GM21360 (cell line): ENCODE data around the gene TBXAS1.

Experiments used
- ATAC-seq: cut with Tn5 transposase; IDR thresholded peaks from one replicate; pipeline ENCODE4 v1.9.1; 2021; ENCODE audit warnings: mild to moderate bottlenecking, moderate library complexity; ENCODE audit not compliant: unreplicated experiment

TBXAS1 gene

DNA sequence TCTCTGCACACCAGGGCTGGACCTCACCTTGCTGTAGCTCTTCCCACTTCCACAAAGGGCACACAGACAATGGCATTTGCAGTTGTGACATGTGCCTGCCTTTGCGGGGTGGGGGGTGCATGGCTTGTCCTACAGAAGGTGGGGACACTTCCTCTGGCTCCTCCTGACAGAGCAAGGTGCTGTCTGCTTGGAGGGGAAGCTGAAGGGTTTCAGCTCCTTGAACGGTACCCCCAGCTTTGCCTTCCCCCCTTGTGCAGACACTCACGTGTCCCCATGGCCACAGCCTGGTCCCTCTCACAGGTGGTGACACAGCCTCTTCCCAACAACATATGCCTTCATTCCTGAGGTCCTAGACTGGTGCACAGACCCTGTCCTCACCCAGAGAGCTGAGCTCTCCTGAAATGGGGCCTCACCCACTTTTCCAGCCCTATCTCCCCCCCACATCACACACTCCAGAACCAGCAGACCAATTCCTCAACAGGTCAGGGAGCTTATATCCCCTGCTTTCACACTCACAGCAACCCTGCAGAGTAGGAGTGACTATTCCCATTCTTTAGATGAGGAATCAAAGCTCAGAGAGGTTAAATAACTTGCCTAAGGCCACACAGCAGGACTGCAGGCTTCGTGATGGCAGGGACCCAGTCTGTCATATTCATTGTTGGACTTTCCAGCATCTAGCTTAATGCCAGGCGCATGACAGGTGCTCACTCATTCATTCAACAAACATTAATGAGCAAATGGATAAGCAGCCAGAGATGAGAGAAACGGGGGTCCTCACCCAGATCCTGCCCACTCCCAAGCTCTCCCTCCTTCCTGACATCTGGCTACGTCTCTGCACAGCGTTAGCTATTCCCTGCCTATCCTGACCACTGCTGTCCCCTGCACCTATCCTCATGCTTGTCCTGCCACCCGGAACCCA is 189.3 kb downstream of the TBXAS1 start:
- no peak for ATAC-seq

- ATAC-seq: no peak
Observed at GRCh38 chr7:140019172-140019571, 190.1 kb downstream of the TBXAS1 start.

GRCh38 chr7:140019606-140020005 is 190.5 kb downstream of the TBXAS1 start:
- no peak for ATAC-seq

DNA sequence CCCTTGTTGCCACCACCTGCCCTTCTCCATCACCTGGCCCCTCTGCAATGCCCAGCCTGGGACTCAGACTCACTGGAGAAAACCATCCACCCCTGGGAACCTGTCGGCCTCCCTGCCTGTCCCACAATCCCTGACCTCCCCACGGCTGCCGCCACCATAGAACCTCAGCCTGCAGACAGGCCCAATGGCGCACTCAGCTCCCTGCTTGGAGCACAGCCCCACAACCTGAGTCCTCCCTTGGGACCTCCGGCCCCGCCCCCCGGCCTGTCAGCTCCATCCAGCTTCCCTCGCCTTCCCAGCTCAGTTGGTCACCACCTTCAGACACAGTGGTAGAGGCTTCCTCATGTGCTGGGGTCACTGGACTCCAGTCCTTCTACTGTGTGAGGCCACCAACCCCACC is 192.5 kb downstream of the TBXAS1 start:
- no peak for ATAC-seq

- no peak for ATAC-seq
Observed at GRCh38 chr7:140022582-140023211, 193.6 kb downstream of the TBXAS1 start.

GRCh38 chr7:140023728-140024127 is 194.7 kb downstream of the TBXAS1 start:
- ATAC-seq: no peak

DNA sequence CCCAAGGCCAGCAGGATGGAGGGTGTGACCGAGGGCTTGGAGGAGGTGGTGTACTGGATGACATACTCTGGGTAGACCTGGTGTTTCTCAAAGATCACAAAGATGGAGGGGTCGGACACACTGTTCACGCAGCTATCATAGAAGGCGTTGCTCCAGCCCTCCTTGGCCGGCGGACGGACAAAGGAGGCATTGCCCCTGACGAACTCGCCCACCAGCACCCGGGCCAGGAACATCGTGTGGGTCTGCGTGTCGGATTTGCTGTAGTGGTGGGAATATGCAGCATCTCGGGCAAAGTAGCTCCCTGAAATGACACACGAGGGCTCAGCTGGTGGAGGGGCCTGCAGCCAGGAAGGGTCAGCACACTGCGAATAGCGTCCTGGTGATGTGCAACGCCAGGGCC is 195.5 kb downstream of the TBXAS1 start:
- ATAC-seq: no peak

DNA sequence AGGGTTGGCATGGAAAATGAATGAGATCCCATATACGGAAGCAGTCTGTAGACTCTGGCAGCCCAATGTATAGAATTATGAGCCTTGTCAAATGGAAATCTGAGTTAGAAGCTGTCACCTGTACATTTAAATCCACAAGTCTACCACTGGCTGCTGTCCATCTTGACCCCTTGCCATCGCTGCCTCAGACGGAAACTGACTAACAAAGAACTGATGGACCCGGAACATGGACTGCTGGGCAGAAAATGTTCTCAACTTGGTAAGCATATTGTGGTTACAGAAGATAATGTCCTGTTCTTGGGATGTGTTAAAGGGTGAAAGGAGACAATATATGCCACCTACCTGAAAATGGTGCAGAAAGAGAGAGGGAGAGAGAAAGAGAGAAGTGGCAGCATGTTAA is 196.2 kb downstream of the TBXAS1 start:
- no peak for ATAC-seq

DNA sequence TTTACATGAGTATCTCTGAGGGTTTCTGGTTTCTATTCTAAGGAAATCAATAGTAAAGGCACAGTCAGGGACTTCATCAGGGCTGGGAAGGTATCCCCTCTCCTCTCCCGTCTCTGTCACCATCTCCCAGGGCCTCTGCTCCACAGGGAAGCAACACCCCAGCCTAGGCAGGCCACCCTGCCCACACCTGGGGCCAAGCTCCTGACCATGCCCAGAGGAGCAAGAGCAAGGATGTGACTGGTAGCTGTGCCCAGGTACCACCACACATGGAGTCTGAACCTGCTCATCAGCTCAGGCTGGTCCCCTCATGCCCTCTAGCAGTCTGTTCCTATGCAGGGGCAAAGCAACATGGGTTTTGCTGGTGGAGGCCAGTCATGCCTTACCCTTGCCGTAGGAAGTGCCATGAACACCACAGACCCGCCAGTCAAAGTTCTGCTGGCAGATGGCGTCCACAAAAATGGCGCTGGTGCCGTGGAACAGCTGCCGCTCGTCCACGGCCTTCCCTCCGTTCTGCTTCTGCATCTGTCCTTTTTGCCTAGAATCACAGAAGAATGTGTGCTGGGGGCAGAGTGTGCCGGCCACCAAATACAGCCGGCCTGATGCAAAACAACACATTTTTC is 196.9 kb downstream of the TBXAS1 start:
- ATAC-seq: no peak

DNA sequence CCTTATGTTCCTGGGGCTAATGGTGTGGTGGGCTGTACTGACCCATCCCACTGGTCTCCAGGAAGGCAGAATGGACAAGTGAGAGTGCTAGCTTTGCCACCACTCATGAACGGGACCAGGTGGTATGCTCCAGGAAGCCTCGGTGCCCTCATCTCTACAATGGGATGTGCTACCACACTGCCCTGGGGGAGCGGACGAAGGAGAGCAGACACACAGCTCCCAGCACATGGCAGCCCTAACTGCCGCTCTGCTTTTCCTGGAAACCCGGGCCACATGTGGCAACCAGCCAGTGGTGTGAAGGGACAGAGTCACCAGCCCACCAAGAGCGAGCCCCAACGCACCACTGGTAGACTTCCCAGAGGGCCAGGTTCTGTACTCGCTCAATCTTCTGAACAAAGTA is 197.9 kb downstream of the TBXAS1 start:
- ATAC-seq: no peak

- ATAC-seq: no peak
Observed at GRCh38 chr7:140027858-140028257, 198.8 kb downstream of the TBXAS1 start.

- no peak for ATAC-seq
Observed at GRCh38 chr7:140028311-140028710, 199.2 kb downstream of the TBXAS1 start.

DNA sequence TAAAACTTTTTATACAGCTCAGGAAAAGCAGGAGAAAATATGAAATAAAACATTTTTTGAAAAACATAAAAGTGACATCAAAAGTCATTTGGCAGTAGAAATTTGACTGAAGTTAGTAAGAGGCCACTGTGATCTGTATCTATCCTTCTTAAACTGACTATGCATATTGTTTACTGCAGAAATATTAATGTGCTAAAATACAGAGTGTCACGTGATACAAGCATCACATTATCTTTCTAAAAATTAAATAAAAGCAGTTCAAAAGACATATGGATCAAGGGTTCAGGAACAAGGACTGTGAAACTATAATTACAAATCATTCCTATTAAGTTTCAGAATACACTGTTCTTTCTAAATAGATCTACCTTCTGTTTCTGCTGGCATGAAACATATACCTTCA is 200.0 kb downstream of the TBXAS1 start:
- no peak for ATAC-seq

GRCh38 chr7:140031364-140031763 is 202.3 kb downstream of the TBXAS1 start:
- ATAC-seq: no peak

GRCh38 chr7:140033036-140033435 is 204.0 kb downstream of the TBXAS1 start:
- ATAC-seq: no peak

- no peak for ATAC-seq
Observed at GRCh38 chr7:140033779-140034363, 204.8 kb downstream of the TBXAS1 start.

DNA sequence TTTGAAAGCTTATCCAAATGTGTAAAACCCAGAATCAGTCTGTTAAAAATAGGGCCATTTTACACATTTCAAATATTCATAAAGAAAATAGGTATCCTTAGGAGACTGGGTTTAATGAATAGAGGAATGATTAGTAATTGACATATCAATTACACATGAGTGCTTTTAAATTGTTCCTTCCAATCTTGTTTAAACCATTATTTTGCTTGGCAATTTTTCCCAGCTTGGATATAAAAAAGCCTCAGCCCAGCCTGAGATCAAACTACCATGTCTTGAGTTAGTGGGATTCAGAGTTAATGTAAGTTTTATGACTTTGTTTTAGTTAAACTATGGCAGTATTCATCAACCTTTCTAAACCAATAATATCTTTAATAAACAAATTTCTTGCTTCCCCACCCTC is 205.4 kb downstream of the TBXAS1 start:
- ATAC-seq: no peak

- no peak for ATAC-seq
Observed at GRCh38 chr7:140035400-140036223, 206.5 kb downstream of the TBXAS1 start.

DNA sequence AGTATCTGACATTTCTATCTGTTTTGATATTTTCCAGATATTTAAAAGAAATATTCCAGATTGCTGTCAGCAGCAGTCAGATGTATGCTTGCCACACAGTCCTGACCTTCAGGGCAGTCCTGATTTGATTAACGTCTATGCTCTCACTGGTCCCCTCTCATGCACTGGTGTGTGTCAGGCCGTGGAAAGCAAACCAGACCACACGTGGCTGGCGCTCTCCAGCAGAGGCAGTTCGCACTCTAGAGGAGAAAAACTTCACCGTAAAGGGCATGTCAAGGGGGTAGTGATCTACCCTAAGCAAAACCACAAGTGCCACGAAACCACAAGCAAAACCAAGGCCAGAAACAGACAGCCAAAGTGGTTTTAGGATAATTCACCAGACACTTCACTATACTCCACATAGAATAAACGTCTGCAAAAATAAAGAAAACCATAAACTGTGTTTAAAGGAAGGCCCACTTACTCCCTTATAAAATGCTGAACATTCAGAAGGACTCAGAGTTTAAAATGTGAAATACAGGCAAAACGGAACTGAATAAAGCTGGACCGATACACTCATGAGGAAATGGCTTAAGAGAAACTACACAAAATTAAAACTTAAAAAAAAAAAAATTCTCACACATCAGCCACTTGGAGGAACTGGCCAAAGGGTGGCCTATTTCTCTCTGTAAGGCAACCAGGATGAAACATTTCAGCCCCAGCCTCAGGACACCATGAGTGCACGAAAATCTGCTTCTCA is 207.3 kb downstream of the TBXAS1 start:
- ATAC-seq: no peak

GRCh38 chr7:140039066-140039465 is 210.0 kb downstream of the TBXAS1 start:
- ATAC-seq: no peak
